Liver (tissue), 9 donors: ENCODE measurements around the gene MGRN1. TPM values are rescaled to one million over a fixed set of nuclear protein-coding genes. Genes with fewer than 3 reads are reported as not detected.

ENCODE experiments used
- DNase-seq: peaks from one replicate; pipeline ENCODE4 v3.0.0-alpha.2; 2017; ENCODE audit warnings: low spot score
- H3K27ac ChIP-seq, 2 donors: one replicate each; pipeline ENCODE4 v1.7.0; 2013; ENCODE audit warnings: inconsistent platforms in 2 of 2, low read length in 2 of 2, control low read depth in 1 of 2, low read depth in 1 of 2, mild to moderate bottlenecking in 1 of 2
- H3K27me3 ChIP-seq, 4 donors: one replicate each; pipeline versions ENCODE4 v1.6.1 to v1.7.0; 2013; ENCODE audit warnings: low read length in 3 of 4, inconsistent platforms in 1 of 4, mild to moderate bottlenecking in 1 of 4, moderate library complexity in 1 of 4; ENCODE audit not compliant: control insufficient read depth in 4 of 4, insufficient read depth in 4 of 4
- H3K36me3 ChIP-seq, 4 donors: one replicate each; pipeline versions ENCODE4 v1.6.1 to v1.7.0; 2013; ENCODE audit warnings: low read length in 3 of 4, mild to moderate bottlenecking in 3 of 4, low read depth in 1 of 4, moderate library complexity in 1 of 4; ENCODE audit not compliant: control insufficient read depth in 4 of 4, insufficient read depth in 3 of 4
- H3K4me1 ChIP-seq, 4 donors: one replicate each; pipeline versions ENCODE4 v1.6.1 to v1.7.0; 2013; ENCODE audit warnings: low read length in 3 of 4, mild to moderate bottlenecking in 3 of 4, moderate library complexity in 1 of 4; ENCODE audit not compliant: control insufficient read depth in 4 of 4, insufficient read depth in 4 of 4
- H3K4me3 ChIP-seq, 3 donors: one replicate each; pipeline versions ENCODE4 v1.6.1 to v1.7.0; 2013; ENCODE audit warnings: low read length in 3 of 3, control low read depth in 1 of 3, low read depth in 1 of 3, mild to moderate bottlenecking in 1 of 3
- H3K9ac ChIP-seq, 2 donors: one replicate each; pipeline ENCODE4 v1.7.0; 2013; ENCODE audit warnings: low read length in 2 of 2, mild to moderate bottlenecking in 2 of 2, moderate library complexity in 2 of 2, control low read depth in 1 of 2, low read depth in 1 of 2
- H3K9me3 ChIP-seq, 4 donors: one replicate each; pipeline versions ENCODE4 v1.6.1 to v1.7.0; 2013; ENCODE audit warnings: low read length in 3 of 4; ENCODE audit not compliant: control insufficient read depth in 4 of 4
- EGR1 ChIP-seq, 2 donors: IDR thresholded peaks; 2 replicates each; pipeline ENCODE4 v1.6.1; 2016 to 2018; ENCODE audit warnings: antibody characterized with exemption in 2 of 2, low read depth in 2 of 2
- FOXA1 ChIP-seq: IDR thresholded peaks from 2 replicates; pipeline ENCODE4 v1.6.1; 2016; ENCODE audit warnings: antibody characterized with exemption
- HNF4A ChIP-seq, 2 donors: conservative IDR thresholded peaks; 2 replicates each; pipeline ENCODE4 v1.6.1; 2016; ENCODE audit warnings: antibody characterized with exemption in 2 of 2, mild to moderate bottlenecking in 2 of 2
- JUND ChIP-seq, 2 donors: IDR thresholded peaks; 2 replicates each; pipeline ENCODE4 v1.6.1; 2016; ENCODE audit warnings: antibody characterized with exemption in 2 of 2
- NR2F2 ChIP-seq: IDR thresholded peaks from 2 replicates; pipeline ENCODE4 v1.6.1; 2016; ENCODE audit warnings: antibody characterized with exemption
- RXRA ChIP-seq, 2 donors: IDR thresholded peaks; 2 replicates each; pipeline ENCODE4 v1.6.1; 2017 to 2018; ENCODE audit warnings: antibody characterized with exemption in 2 of 2, mild to moderate bottlenecking in 1 of 2
- SP1 ChIP-seq: IDR thresholded peaks from 2 replicates; pipeline ENCODE4 v1.6.1; 2018; ENCODE audit warnings: antibody characterized with exemption, mild to moderate bottlenecking
- TAF1 ChIP-seq: conservative IDR thresholded peaks from 2 replicates; pipeline ENCODE4 v1.6.1; 2016; ENCODE audit warnings: antibody characterized with exemption, mild to moderate bottlenecking
- YY1 ChIP-seq: IDR thresholded peaks from 2 replicates; pipeline ENCODE4 v1.6.1; 2016; ENCODE audit warnings: antibody characterized with exemption, mild to moderate bottlenecking
- WGBS: extraction: QIAGEN DNeasy Blood & Tissue Kit; methylation state at CpG from one replicate; pipeline ENCODE4 v1.1.7; 2013; 5-methylcytosine and 5-hydroxymethylcytosine counted together
- polyA plus RNA-seq, 2 donors: library from polyadenylated mRNA; stranded (reverse) in 1 of 2; unstranded in 1 of 2; fragments of 200-250 nt in 1 of 2; fragments of >200 nt in 1 of 2; fragmentation: Nextera tagmentation in 1 of 2; extraction: Ambion mirVana in 1 of 2; gene quantifications; one replicate each; pipeline versions ENCODE4 v1.2.1 to v1.2.3, GENCODE V29; 2013 to 2015
- total RNA-seq, 2 donors: library from RNA; depleted of rRNA; stranded (reverse); fragments of >200 nt; gene quantifications; one replicate each; pipeline ENCODE4 v1.2.3, GENCODE V29; 2014
- TF ChIP-seq, protein P1 (sequence below): IDR thresholded peaks from 2 replicates; pipeline ENCODE4 v1.6.1; 2016; ENCODE audit warnings: antibody characterized with exemption
- TF ChIP-seq, protein P2 (sequence below): fragments of 150-350 bp; IDR thresholded peaks from 2 replicates; pipeline ENCODE4 v1.5.1; 2017; ENCODE audit warnings: improper control_type of control experiment, low read depth, low read length; ENCODE audit not compliant: missing input control
- TF ChIP-seq, protein P3 (sequence below): IDR thresholded peaks from 2 replicates; pipeline ENCODE4 v1.6.1; 2016; ENCODE audit warnings: antibody characterized with exemption
- TF ChIP-seq, protein P4 (sequence below): IDR thresholded peaks from 2 replicates; pipeline ENCODE4 v1.6.1; 2016; ENCODE audit warnings: antibody characterized with exemption, mild to moderate bottlenecking
- TF ChIP-seq, protein P5 (sequence below): IDR thresholded peaks from 2 replicates; pipeline ENCODE4 v1.6.1; 2016; ENCODE audit warnings: antibody characterized with exemption
- donor health status: healthy.
- donor health status: healthy.
- donor health status: healthy.
- donor health status: healthy.
- donor health status: healthy.

Gene MGRN1
- total and polyA plus RNA-seq, 4 donors = 15.9 to 35.7 (median 25.9) TPM

DNA sequence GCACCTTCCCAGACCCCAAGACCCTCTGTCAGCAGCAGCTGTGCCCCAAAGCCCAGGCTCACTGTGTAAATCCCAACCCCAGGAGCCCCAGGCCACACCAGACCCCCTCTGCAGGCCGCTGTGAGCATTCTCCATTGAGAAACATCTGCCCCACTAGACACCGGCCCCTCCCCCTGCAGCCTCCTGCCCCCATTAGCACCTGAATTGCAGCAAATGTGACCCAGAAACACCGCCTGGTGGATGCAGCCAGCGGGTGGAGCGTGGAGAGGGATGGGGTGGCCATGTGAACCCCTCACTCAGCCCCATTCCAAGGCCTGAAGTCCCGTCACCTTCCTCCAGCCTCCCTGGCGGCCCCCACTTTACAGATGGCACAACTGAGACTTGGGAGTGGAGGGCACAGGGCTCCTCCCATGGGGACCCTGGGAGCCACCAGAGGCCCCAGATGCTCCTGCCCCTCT, 12.1 kb upstream of the MGRN1 start:
- DNase-seq = no peak
- peaks cover 7 to 52% (median 30%) of the 10 kb centered on the region in 4 donors for H3K4me1 ChIP-seq
- no peak overlapping the region for H3K4me3 ChIP-seq
- TF ChIP-seq JUND (IDR thresholded peaks at IDR 0.05) (no peak), RXRA (IDR thresholded peaks at IDR 0.05) (no peak), TAF1 (no peak)
- TF ChIP-seq, protein P1, sequence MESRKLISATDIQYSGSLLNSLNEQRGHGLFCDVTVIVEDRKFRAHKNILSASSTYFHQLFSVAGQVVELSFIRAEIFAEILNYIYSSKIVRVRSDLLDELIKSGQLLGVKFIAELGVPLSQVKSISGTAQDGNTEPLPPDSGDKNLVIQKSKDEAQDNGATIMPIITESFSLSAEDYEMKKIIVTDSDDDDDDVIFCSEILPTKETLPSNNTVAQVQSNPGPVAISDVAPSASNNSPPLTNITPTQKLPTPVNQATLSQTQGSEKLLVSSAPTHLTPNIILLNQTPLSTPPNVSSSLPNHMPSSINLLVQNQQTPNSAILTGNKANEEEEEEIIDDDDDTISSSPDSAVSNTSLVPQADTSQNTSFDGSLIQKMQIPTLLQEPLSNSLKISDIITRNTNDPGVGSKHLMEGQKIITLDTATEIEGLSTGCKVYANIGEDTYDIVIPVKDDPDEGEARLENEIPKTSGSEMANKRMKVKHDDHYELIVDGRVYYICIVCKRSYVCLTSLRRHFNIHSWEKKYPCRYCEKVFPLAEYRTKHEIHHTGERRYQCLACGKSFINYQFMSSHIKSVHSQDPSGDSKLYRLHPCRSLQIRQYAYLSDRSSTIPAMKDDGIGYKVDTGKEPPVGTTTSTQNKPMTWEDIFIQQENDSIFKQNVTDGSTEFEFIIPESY = no peak
- TF ChIP-seq, protein P2, sequence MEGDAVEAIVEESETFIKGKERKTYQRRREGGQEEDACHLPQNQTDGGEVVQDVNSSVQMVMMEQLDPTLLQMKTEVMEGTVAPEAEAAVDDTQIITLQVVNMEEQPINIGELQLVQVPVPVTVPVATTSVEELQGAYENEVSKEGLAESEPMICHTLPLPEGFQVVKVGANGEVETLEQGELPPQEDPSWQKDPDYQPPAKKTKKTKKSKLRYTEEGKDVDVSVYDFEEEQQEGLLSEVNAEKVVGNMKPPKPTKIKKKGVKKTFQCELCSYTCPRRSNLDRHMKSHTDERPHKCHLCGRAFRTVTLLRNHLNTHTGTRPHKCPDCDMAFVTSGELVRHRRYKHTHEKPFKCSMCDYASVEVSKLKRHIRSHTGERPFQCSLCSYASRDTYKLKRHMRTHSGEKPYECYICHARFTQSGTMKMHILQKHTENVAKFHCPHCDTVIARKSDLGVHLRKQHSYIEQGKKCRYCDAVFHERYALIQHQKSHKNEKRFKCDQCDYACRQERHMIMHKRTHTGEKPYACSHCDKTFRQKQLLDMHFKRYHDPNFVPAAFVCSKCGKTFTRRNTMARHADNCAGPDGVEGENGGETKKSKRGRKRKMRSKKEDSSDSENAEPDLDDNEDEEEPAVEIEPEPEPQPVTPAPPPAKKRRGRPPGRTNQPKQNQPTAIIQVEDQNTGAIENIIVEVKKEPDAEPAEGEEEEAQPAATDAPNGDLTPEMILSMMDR = no peak
- TF ChIP-seq, protein P3, sequence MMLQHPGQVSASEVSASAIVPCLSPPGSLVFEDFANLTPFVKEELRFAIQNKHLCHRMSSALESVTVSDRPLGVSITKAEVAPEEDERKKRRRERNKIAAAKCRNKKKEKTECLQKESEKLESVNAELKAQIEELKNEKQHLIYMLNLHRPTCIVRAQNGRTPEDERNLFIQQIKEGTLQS = no peak
- WGBS = 95% methylated on average over 7 of the region's 7 CpGs
- no peaks in the 10 kb centered on the region for H3K9me3 ChIP-seq
- no peaks in the 10 kb centered on the region for H3K27me3 ChIP-seq
- H3K27ac ChIP-seq = no peak overlapping the region
- H3K9ac ChIP-seq = peak overlapping the region in 1 of 2 donors; percentile 19
- H3K36me3 ChIP-seq = peaks cover 0 to 11% (median 8%) of the 10 kb centered on the region in 4 donors

DNA sequence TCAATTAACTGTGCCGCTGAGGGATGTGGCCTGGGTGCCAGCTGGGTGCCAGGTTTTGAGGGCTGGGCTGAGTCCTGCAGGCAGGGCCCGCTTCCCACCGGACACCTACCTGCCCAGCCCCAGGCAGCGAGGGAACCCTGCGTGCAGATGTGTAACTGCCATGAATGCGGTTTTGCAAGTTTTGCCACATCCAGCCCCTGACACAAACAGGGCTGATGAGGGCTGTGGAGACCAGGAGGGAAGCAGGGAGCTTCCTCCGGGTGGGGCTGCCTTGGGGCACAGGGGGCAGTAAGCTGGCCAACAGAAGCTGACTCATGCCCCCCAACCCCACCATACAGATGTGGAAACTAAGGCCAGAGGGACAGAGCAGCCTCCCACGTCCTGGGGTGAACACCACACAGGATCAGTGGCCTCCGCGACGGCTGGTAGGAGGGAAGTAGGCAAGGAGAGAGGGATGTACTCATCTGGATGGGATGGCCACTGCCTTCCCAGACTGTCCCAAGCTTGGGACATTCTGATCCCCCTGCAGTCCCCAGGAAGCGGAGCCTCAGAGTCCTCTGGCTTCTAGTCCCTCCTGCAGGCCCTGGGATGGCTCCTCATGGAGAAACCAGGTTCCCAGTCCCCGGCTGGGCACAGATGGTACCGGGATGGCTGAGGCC, 11.5 kb upstream of the MGRN1 start:
- Histone ChIP-seq H3K36me3 (peaks cover 0 to 10% (median 4%) of the 10 kb centered on the region in 4 donors), H3K4me3 (peak overlapping the region; percentile 85 to 94 (median 89)), H3K9ac (peak overlapping the region; percentile 68 to 92), H3K27ac (peak overlapping the region; percentile 93 to 99), H3K9me3 (no peaks in the 10 kb centered on the region), H3K4me1 (peaks cover 12 to 53% (median 32%) of the 10 kb centered on the region in 4 donors), H3K27me3 (no peaks in the 10 kb centered on the region)
- TF ChIP-seq EGR1 (IDR thresholded peaks at IDR 0.05; ENCODE audit: low read depth in 2 of 2) (no peak), SP1 (no peak), RXRA (IDR thresholded peaks at IDR 0.05) (no peak), HNF4A (conservative IDR thresholded peaks at IDR 0.05) (no peak), YY1 (no peak), NR2F2 (no peak), FOXA1 (no peak), TAF1 (no peak)
- TF ChIP-seq, protein P2 = no peak
- TF ChIP-seq, protein P3 = no peak
- TF ChIP-seq, protein P4, sequence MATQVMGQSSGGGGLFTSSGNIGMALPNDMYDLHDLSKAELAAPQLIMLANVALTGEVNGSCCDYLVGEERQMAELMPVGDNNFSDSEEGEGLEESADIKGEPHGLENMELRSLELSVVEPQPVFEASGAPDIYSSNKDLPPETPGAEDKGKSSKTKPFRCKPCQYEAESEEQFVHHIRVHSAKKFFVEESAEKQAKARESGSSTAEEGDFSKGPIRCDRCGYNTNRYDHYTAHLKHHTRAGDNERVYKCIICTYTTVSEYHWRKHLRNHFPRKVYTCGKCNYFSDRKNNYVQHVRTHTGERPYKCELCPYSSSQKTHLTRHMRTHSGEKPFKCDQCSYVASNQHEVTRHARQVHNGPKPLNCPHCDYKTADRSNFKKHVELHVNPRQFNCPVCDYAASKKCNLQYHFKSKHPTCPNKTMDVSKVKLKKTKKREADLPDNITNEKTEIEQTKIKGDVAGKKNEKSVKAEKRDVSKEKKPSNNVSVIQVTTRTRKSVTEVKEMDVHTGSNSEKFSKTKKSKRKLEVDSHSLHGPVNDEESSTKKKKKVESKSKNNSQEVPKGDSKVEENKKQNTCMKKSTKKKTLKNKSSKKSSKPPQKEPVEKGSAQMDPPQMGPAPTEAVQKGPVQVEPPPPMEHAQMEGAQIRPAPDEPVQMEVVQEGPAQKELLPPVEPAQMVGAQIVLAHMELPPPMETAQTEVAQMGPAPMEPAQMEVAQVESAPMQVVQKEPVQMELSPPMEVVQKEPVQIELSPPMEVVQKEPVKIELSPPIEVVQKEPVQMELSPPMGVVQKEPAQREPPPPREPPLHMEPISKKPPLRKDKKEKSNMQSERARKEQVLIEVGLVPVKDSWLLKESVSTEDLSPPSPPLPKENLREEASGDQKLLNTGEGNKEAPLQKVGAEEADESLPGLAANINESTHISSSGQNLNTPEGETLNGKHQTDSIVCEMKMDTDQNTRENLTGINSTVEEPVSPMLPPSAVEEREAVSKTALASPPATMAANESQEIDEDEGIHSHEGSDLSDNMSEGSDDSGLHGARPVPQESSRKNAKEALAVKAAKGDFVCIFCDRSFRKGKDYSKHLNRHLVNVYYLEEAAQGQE = no peak
- TF ChIP-seq, protein P5, sequence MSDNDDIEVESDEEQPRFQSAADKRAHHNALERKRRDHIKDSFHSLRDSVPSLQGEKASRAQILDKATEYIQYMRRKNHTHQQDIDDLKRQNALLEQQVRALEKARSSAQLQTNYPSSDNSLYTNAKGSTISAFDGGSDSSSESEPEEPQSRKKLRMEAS = no peak
- 56% methylated on average over 14 of the region's 14 CpGs for WGBS
- DNase-seq = no peak
